ENCODE measurements around the gene ORMDL3.
A peak's percentile ranks its signal among the peaks of the same experiment; 100 is the strongest.

ORMDL3 gene

GRCh38 chr17:39934324-39934723 is 6.9 kb upstream of the ORMDL3 start:
- Histone ChIP-seq H3K4me1 (ENCODE audit: low read length) (peaks cover 5% of the 10 kb centered on the region), H3K27me3 (ENCODE audit: low read depth, low read length) (no peaks in the 10 kb centered on the region), H3K9ac (ENCODE audit: low read length) (no peak overlapping the region), H3K36me3 (replicated peaks; ENCODE audit: low read depth, low read length) (no peaks in the 10 kb centered on the region), H3K4me3 (ENCODE audit: low read length) (no peak overlapping the region), H4K20me1 (ENCODE audit: insufficient read depth, low read length) (no peaks in the 10 kb centered on the region), H2AFZ (ENCODE audit: low read depth, low read length) (no peak overlapping the region), H3K27ac (ENCODE audit: low read length) (no peak overlapping the region), H3K4me2 (ENCODE audit: low read length) (no peak overlapping the region), H3K9me3 (ENCODE audit: insufficient read depth, low read length) (no peaks in the 10 kb centered on the region), H3K79me2 (ENCODE audit: low read length) (no peaks in the 10 kb centered on the region)
- TF ChIP-seq EZH2phosphoT487 (IDR thresholded peaks at IDR 0.05; ENCODE audit: low read depth) (no peak), CTCF (IDR thresholded peaks at IDR 0.05; ENCODE audit: low read depth, low read length) (no peak)

GRCh38 chr17:39933912-39934311 is 6.5 kb upstream of the ORMDL3 start:
- Histone ChIP-seq H4K20me1 (ENCODE audit: insufficient read depth, low read length) (no peaks in the 10 kb centered on the region), H3K4me3 (ENCODE audit: low read length) (no peak overlapping the region), H3K27ac (ENCODE audit: low read length) (no peak overlapping the region), H3K36me3 (replicated peaks; ENCODE audit: low read depth, low read length) (no peaks in the 10 kb centered on the region), H3K9me3 (ENCODE audit: insufficient read depth, low read length) (no peaks in the 10 kb centered on the region), H3K27me3 (ENCODE audit: low read depth, low read length) (no peaks in the 10 kb centered on the region), H3K9ac (ENCODE audit: low read length) (no peak overlapping the region), H3K4me1 (ENCODE audit: low read length) (peaks cover 8% of the 10 kb centered on the region), H2AFZ (ENCODE audit: low read depth, low read length) (no peak overlapping the region), H3K4me2 (ENCODE audit: low read length) (no peak overlapping the region), H3K79me2 (ENCODE audit: low read length) (no peaks in the 10 kb centered on the region)
- TF ChIP-seq EZH2phosphoT487 (IDR thresholded peaks at IDR 0.05; ENCODE audit: low read depth) (no peak), CTCF (IDR thresholded peaks at IDR 0.05; ENCODE audit: low read depth, low read length) (no peak)

- Histone ChIP-seq H2AFZ (ENCODE audit: low read depth, low read length) (no peak overlapping the region), H3K79me2 (ENCODE audit: low read length) (peaks cover 25% of the 10 kb centered on the region), H3K4me3 (ENCODE audit: low read length) (no peak overlapping the region), H3K9ac (ENCODE audit: low read length) (no peak overlapping the region), H3K27ac (ENCODE audit: low read length) (no peak overlapping the region), H4K20me1 (ENCODE audit: insufficient read depth, low read length) (peaks cover 18% of the 10 kb centered on the region; the same call in 1 of the 2 replicates), H3K9me3 (ENCODE audit: insufficient read depth, low read length) (no peaks in the 10 kb centered on the region), H3K4me2 (ENCODE audit: low read length) (peak overlapping the region; percentile 87; the same call in 1 of the 2 replicates), H3K4me1 (ENCODE audit: low read length) (peaks cover 28% of the 10 kb centered on the region), H3K36me3 (replicated peaks; ENCODE audit: low read depth, low read length) (no peaks in the 10 kb centered on the region), H3K27me3 (ENCODE audit: low read depth, low read length) (no peaks in the 10 kb centered on the region)
- no peak for TF ChIP-seq CTCF (IDR thresholded peaks at IDR 0.05; ENCODE audit: low read depth, low read length)
- no peak for TF ChIP-seq EZH2phosphoT487 (IDR thresholded peaks at IDR 0.05; ENCODE audit: low read depth)
These were observed 2.4 kb upstream of the ORMDL3 start for GRCh38 chr17:39929646-39930407.

- Histone ChIP-seq H3K9ac (ENCODE audit: low read length) (no peak overlapping the region), H3K27ac (ENCODE audit: low read length) (no peak overlapping the region)
These were observed 1.7 kb upstream of the ORMDL3 start for GRCh38 chr17:39928858-39929645.

More at GRCh38 chr17:39928858-39929645, 1.7 kb upstream of the ORMDL3 start:
- Histone ChIP-seq H3K4me1 (ENCODE audit: low read length) (peaks cover 33% of the 10 kb centered on the region), H4K20me1 (ENCODE audit: insufficient read depth, low read length) (peaks cover 19% of the 10 kb centered on the region; the same call in 1 of the 2 replicates), H3K79me2 (ENCODE audit: low read length) (peaks cover 29% of the 10 kb centered on the region), H3K4me2 (ENCODE audit: low read length) (peak overlapping the region; percentile 87), H3K4me3 (ENCODE audit: low read length) (peak overlapping the region; percentile 88; the same call in 1 of the 2 replicates), H2AFZ (ENCODE audit: low read depth, low read length) (no peak overlapping the region), H3K27me3 (ENCODE audit: low read depth, low read length) (no peaks in the 10 kb centered on the region), H3K36me3 (replicated peaks; ENCODE audit: low read depth, low read length) (no peaks in the 10 kb centered on the region), H3K9me3 (ENCODE audit: insufficient read depth, low read length) (no peaks in the 10 kb centered on the region)
- no peak for TF ChIP-seq CTCF (IDR thresholded peaks at IDR 0.05; ENCODE audit: low read depth, low read length)
- no peak for TF ChIP-seq EZH2phosphoT487 (IDR thresholded peaks at IDR 0.05; ENCODE audit: low read depth)

Data from OCI-LY3 (cell line).